DOHH2 (cell line): Measurements from ENCODE around the gene FTO.

ENCODE experiments used
- H3F3A ChIP-seq: fragments of 200-600 bp; sonication (generic), shearing (Covaris generic); 2 replicates; pipeline ENCODE4 v1.6.0; 2016; ENCODE audit warnings: antibody characterized with exemption, mild to moderate bottlenecking; ENCODE audit not compliant: control insufficient read depth, insufficient read depth
- H3K27ac ChIP-seq: fragments of 200-600 bp; sonication (generic); 2 replicates; pipeline ENCODE4 v1.5.1; 2014; ENCODE audit warnings: low read depth, mild to moderate bottlenecking, low read length, moderate library complexity
- H3K27me3 ChIP-seq: fragments of 200-600 bp; sonication (generic); 2 replicates; pipeline ENCODE4 v1.6.1; 2014; ENCODE audit warnings: mild to moderate bottlenecking, low read length, mixed read lengths; ENCODE audit not compliant: control insufficient read depth
- H3K36me3 ChIP-seq: fragments of 200-600 bp; sonication (generic); 2 replicates; pipeline ENCODE4 v1.6.1; 2014; ENCODE audit warnings: mild to moderate bottlenecking, low read length, moderate library complexity, mixed read lengths; ENCODE audit not compliant: control insufficient read depth
- H3K4me1 ChIP-seq: fragments of 200-600 bp; sonication (generic); 2 replicates; pipeline ENCODE4 v1.6.1; 2014; ENCODE audit warnings: mild to moderate bottlenecking, low read length, mixed read lengths; ENCODE audit not compliant: control insufficient read depth
- H3K4me2 ChIP-seq: fragments of 200-600 bp; sonication (generic); 2 replicates; pipeline ENCODE4 v1.6.0; 2014; ENCODE audit warnings: mild to moderate bottlenecking, low read length, moderate library complexity
- H3K4me3 ChIP-seq: fragments of 200-600 bp; sonication (generic); 2 replicates; pipeline ENCODE4 v1.5.1; 2014; ENCODE audit warnings: mild to moderate bottlenecking, low read length, mixed read lengths
- H3K79me2 ChIP-seq: fragments of 200-600 bp; sonication (generic); 2 replicates; pipeline ENCODE4 v1.6.1; 2014; ENCODE audit warnings: mild to moderate bottlenecking, low read length, mixed read lengths; ENCODE audit not compliant: control insufficient read depth
- H3K9me2 ChIP-seq: fragments of 200-600 bp; sonication (generic); replicated peaks from 2 replicates; pipeline ENCODE4 v1.6.1; 2014; ENCODE audit warnings: mild to moderate bottlenecking, low read length, mixed read lengths; ENCODE audit not compliant: control insufficient read depth
- H3K9me3 ChIP-seq: fragments of 200-600 bp; sonication (generic); 2 replicates; pipeline ENCODE4 v1.6.1; 2014; ENCODE audit warnings: antibody characterized with exemption, low read length, mixed read lengths; ENCODE audit not compliant: control insufficient read depth, insufficient read depth
- H4K20me1 ChIP-seq: fragments of 200-600 bp; sonication (generic); 2 replicates; pipeline ENCODE4 v1.6.0; 2014; ENCODE audit warnings: low read depth, mild to moderate bottlenecking, antibody characterized with exemption, low read length, moderate library complexity; ENCODE audit not compliant: control insufficient read depth, insufficient read depth
- EZH2phosphoT487 ChIP-seq: fragments of 200-600 bp; sonication (generic); IDR thresholded peaks from 2 replicates; pipeline ENCODE4 v1.6.1; 2017; ENCODE audit warnings: borderline replicate concordance, mild to moderate bottlenecking, antibody characterized with exemption, low read length, moderate library complexity, mixed read lengths
- TF ChIP-seq, protein P1 (sequence below): fragments of 200-600 bp; sonication (generic); IDR thresholded peaks from one replicate; pipeline ENCODE4 v1.5.1; 2014; ENCODE audit warnings: antibody characterized with exemption, mild to moderate bottlenecking, low read depth, low read length; ENCODE audit not compliant: poor library complexity, severe bottlenecking

Gene FTO

DNA sequence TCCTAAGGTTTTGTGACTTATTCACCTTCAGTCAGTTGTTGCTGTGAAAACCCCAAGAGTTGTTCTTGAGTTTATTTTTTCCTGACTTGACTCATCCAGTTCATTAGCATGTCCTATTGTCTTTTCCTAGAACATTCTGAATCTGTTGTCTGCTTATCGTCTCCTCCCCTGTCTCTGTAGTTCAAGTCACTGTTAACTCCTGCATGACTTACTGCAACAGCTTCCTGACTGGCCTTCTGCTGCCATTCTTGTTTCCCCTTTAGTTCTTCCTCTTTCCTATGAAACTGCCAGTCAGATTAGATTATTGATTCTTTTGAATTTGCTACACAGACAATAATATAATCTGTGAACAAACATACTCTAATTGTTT, 161.5 kb downstream of the FTO start:
- Histone ChIP-seq H3K4me2 (no peak overlapping the region), H3K36me3 (no peaks in the 10 kb centered on the region; the same call in 1 of the 2 replicates), H3K79me2 (no peaks in the 10 kb centered on the region), H3K9me2 (no peaks in the 10 kb centered on the region), H3K9me3 (no peaks in the 10 kb centered on the region), H3K27me3 (no peaks in the 10 kb centered on the region), H3F3A (no peaks in the 10 kb centered on the region), H3K4me3 (no peak overlapping the region), H4K20me1 (no peaks in the 10 kb centered on the region), H3K27ac (no peak overlapping the region), H3K4me1 (peaks cover 11% of the 10 kb centered on the region)
- TF ChIP-seq, protein P1, sequence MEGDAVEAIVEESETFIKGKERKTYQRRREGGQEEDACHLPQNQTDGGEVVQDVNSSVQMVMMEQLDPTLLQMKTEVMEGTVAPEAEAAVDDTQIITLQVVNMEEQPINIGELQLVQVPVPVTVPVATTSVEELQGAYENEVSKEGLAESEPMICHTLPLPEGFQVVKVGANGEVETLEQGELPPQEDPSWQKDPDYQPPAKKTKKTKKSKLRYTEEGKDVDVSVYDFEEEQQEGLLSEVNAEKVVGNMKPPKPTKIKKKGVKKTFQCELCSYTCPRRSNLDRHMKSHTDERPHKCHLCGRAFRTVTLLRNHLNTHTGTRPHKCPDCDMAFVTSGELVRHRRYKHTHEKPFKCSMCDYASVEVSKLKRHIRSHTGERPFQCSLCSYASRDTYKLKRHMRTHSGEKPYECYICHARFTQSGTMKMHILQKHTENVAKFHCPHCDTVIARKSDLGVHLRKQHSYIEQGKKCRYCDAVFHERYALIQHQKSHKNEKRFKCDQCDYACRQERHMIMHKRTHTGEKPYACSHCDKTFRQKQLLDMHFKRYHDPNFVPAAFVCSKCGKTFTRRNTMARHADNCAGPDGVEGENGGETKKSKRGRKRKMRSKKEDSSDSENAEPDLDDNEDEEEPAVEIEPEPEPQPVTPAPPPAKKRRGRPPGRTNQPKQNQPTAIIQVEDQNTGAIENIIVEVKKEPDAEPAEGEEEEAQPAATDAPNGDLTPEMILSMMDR, result no peak
- TF ChIP-seq EZH2phosphoT487, result no peak

DNA sequence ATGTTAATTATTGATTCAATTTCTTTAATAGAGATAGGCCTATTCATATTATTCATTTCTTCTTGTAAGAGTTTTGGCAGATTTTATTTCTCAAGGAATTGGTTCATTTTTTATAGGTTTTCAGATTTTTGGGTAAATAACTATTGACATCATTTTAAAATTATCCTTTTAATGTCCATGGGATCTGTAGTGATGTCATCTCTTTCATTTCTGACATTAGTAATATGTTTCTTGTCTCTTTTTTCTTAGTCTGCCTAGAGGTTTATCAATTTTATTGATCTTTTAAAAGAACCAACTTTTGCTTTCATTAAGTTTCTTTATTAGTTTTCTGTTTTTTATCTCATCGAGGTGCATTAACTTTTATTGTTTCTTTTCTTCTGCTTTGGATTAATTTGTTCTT, 162.6 kb downstream of the FTO start:
- no peaks in the 10 kb centered on the region for H3K9me2 ChIP-seq
- no peaks in the 10 kb centered on the region for H3F3A ChIP-seq
- no peaks in the 10 kb centered on the region for H3K9me3 ChIP-seq
- no peak overlapping the region for H3K4me2 ChIP-seq
- H3K36me3 ChIP-seq, result no peaks in the 10 kb centered on the region; the same call in 1 of the 2 replicates
- H3K27ac ChIP-seq, result no peak overlapping the region
- H3K79me2 ChIP-seq, result no peaks in the 10 kb centered on the region
- H3K27me3 ChIP-seq, result no peaks in the 10 kb centered on the region
- no peaks in the 10 kb centered on the region for H4K20me1 ChIP-seq
- peaks cover 11% of the 10 kb centered on the region for H3K4me1 ChIP-seq
- TF ChIP-seq, protein P1, result no peak
- no peak for TF ChIP-seq EZH2phosphoT487
- H3K4me3 ChIP-seq, result no peak overlapping the region

DNA sequence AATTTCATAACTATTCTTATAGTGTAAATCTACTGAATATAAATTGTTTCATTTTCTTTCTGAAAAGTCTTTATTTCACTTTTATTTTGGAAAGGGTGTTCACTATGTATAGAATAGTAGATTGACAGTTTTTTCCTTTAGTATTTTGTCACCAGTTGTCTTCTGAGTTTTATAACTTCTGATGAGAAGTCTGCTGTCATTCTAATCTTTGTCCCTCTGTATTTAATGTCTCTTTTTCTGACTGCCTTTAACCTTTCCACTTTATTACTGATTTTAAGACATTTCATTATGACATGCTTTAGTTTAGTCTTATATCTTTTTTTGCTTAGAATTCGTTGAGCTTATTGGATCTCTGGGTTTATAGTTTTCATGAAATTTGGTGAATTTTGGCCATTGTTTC, 166.9 kb downstream of the FTO start:
- TF ChIP-seq, protein P1, result no peak
- TF ChIP-seq EZH2phosphoT487, result no peak
- no peaks in the 10 kb centered on the region for H3K27me3 ChIP-seq
- H3K9me3 ChIP-seq, result no peaks in the 10 kb centered on the region
- no peak overlapping the region for H3K27ac ChIP-seq
- no peaks in the 10 kb centered on the region for H3K79me2 ChIP-seq
- no peak overlapping the region for H3K4me2 ChIP-seq
- H3K9me2 ChIP-seq, result no peaks in the 10 kb centered on the region
- no peaks in the 10 kb centered on the region for H3F3A ChIP-seq
- H3K4me3 ChIP-seq, result no peak overlapping the region
- H3K36me3 ChIP-seq, result no peaks in the 10 kb centered on the region
- H3K4me1 ChIP-seq, result peaks cover under 1% of the 10 kb centered on the region; the same call in 1 of the 2 replicates
- H4K20me1 ChIP-seq, result no peaks in the 10 kb centered on the region
